Transverse colon (tissue), 4 donors: ENCODE measurements around the gene YPEL2. TPM values are rescaled to one million over a fixed set of nuclear protein-coding genes. Genes with fewer than 3 reads are reported as not detected.

Source experiments
- DNase-seq: peaks from one replicate; pipeline ENCODE4 v3.0.0-alpha.2; 2019
- H3K27ac ChIP-seq, 4 donors: fragments of 200-600 bp; sonication (generic); 2 replicates each; pipeline ENCODE4 v1.5.1; 2016 to 2018; ENCODE audit warnings: inconsistent platforms in 4 of 4
- H3K27me3 ChIP-seq: fragments of 200-600 bp; sonication (generic); 2 replicates; pipeline ENCODE4 v1.5.1; 2017; ENCODE audit warnings: inconsistent platforms
- H3K36me3 ChIP-seq, 4 donors: fragments of 200-600 bp; sonication (generic); 2 replicates each; pipeline ENCODE4 v1.5.1; 2017 to 2019; ENCODE audit warnings: inconsistent platforms in 4 of 4
- H3K4me1 ChIP-seq, 4 donors: fragments of 200-600 bp; sonication (generic); 2 replicates each; pipeline ENCODE4 v1.5.1; 2017 to 2020; ENCODE audit warnings: inconsistent platforms in 4 of 4
- H3K4me3 ChIP-seq, 4 donors: fragments of 200-600 bp; sonication (generic); 1 replicate in 1 of 4; 2 replicates in 3 of 4; pipeline versions ENCODE4 v1.5.1 to v1.6.1; 2017 to 2019; ENCODE audit warnings: inconsistent platforms in 4 of 4
- H3K9me3 ChIP-seq, 2 donors: fragments of 200-600 bp; sonication (generic); 2 replicates each; pipeline ENCODE4 v1.5.1; 2017 to 2019; ENCODE audit warnings: inconsistent platforms in 2 of 2
- CTCF ChIP-seq, 5 experiments: fragments of 200-600 bp in 3 of 5; fragments of 450-650 bp in 2 of 5; sonication (generic) in 3 of 5; IDR thresholded peaks; 1 replicate in 2 of 5; 2 replicates in 3 of 5; pipeline ENCODE4 v1.5.1; 2016 to 2017; ENCODE audit warnings: antibody characterized with exemption in 5 of 5, inconsistent platforms in 3 of 5, mild to moderate bottlenecking in 2 of 5, moderate library complexity in 1 of 5
- EP300 ChIP-seq: sonication (generic); formaldehyde crosslinking; IDR thresholded peaks from one replicate; pipeline ENCODE4 v1.6.1; 2017; ENCODE audit warnings: antibody characterized with exemption, low read depth
- POLR2A ChIP-seq: fragments of 450-650 bp; IDR thresholded peaks from one replicate; pipeline ENCODE4 v1.6.1; 2016; ENCODE audit warnings: antibody characterized with exemption, mild to moderate bottlenecking, moderate library complexity
- POLR2AphosphoS5 ChIP-seq, 3 donors: sonication (generic); formaldehyde crosslinking; IDR thresholded peaks; one replicate each; pipeline ENCODE4 v1.6.1; 2016; ENCODE audit warnings: antibody characterized with exemption in 3 of 3
- WGBS, 2 donors: methylation state at CpG; one replicate each; pipeline ENCODE4 v1.1.5; 2018; ENCODE audit warnings: low coverage in 1 of 2; 5-methylcytosine and 5-hydroxymethylcytosine counted together
- in situ Hi-C, 4 donors: fragments of 200-750 bp; cut with MboI; loops; one replicate each; pipeline versions ENCODE4 v1.15.0 to v1.15.1; 2017; ENCODE audit warnings: low sequenced_read_pairs in 3 of 4, low pct_ligation_motif_present in 1 of 4, low pct_unique_long_range_greater_than_20kb in 1 of 4
- intact Hi-C: fragments of 100-400 bp; cut with DNase I; formaldehyde crosslinking; loops from one replicate; pipeline ENCODE4 v1.15.1; 2023; ENCODE audit warnings: low total_unique reads
- total RNA-seq, 4 donors: library from RNA; depleted of rRNA; stranded (reverse); fragments of >200 nt; gene quantifications; one replicate each; pipeline ENCODE4 v1.1.0, GENCODE V29; 2016

Gene YPEL2
- total RNA-seq, 4 donors from 2014 or later, result 24.7 to 45.0 (median 32.8) TPM

DNA sequence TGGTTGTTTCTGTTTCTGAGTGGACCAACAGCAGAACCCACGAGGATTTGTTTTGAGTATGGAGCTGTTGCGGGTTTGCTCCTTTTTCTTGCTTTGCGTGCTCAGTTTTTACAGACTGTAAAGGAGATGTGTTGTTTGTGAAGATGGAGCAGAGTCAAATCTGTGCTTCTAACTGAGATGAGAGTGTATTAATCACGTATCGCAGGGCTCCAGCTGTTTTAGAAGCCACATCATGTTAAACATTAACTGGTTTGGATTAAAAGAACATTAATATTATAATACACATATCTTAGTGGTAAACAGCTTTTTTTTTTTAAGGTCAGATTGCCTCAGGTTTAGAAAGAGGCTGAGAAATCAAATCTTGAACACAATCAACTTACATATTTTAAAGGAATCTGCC is 69.4 kb downstream of the YPEL2 start:
- 72 to 75% methylated on average over 5 of the region's 5 CpGs for WGBS, 2 donors
- in situ Hi-C loops (no loop called here), intact Hi-C loops (no loop called here)
- DNase-seq, result no peak
- Histone ChIP-seq H3K4me1 (peaks cover 0 to 3% (median under 1%) of the 10 kb centered on the region in 4 donors), H3K36me3 (peaks cover 0 to 29% (median 6%) of the 10 kb centered on the region in 4 donors), H3K9me3 (no peaks in the 10 kb centered on the region), H3K4me3 (no peak overlapping the region), H3K27ac (no peak overlapping the region), H3K27me3 (no peaks in the 10 kb centered on the region)
- TF ChIP-seq EP300 (no peak), POLR2AphosphoS5 (IDR thresholded peaks at IDR 0.05) (no peak), CTCF (IDR thresholded peaks at IDR 0.05) (no peak), POLR2A (no peak)

GRCh38 chr17:59401274-59401673 is 69.8 kb downstream of the YPEL2 start:
- no peak overlapping the region for H3K4me3 ChIP-seq
- TF ChIP-seq POLR2A, result no peak
- TF ChIP-seq CTCF (IDR thresholded peaks at IDR 0.05), result no peak
- TF ChIP-seq POLR2AphosphoS5 (IDR thresholded peaks at IDR 0.05), result no peak
- no peak for TF ChIP-seq EP300
- no peak overlapping the region for H3K27ac ChIP-seq
- DNase-seq, result no peak
- no peaks in the 10 kb centered on the region for H3K27me3 ChIP-seq
- intact Hi-C loops (no loop called here), in situ Hi-C loops (no loop called here)
- 92 to 98% methylated on average over 3 of the region's 3 CpGs for WGBS, 2 donors
- no peaks in the 10 kb centered on the region for H3K9me3 ChIP-seq
- H3K4me1 ChIP-seq, result peaks cover 0 to 6% (median 3%) of the 10 kb centered on the region in 4 donors
- H3K36me3 ChIP-seq, result peaks cover 0 to 29% (median 6%) of the 10 kb centered on the region in 4 donors

DNA sequence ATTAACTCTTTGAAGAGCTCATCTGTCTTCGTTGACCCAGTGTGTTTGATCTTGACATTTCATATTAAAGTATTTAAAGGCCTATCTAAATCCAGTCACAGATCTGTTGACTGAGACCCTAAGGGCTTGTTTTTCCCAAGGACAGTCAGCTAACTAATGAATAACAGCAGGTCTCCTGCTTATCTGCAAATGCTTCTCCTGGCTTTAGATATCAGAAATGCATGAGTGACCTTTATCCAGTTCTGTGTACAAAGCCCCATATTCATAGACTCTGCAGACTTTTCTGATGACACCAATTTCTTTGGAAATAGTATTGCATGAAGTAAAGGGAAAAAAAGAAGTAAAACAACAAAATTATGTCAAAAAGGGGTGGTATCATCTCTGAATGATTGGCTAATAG is 70.3 kb downstream of the YPEL2 start:
- in situ Hi-C loops (no loop called here), intact Hi-C loops (no loop called here)
- TF ChIP-seq POLR2AphosphoS5 (IDR thresholded peaks at IDR 0.05) (no peak), EP300 (no peak), POLR2A (no peak), CTCF (IDR thresholded peaks at IDR 0.05) (no peak)
- Histone ChIP-seq H3K4me3 (no peak overlapping the region), H3K9me3 (no peaks in the 10 kb centered on the region), H3K36me3 (peaks cover 0 to 29% (median 6%) of the 10 kb centered on the region in 4 donors), H3K27ac (no peak overlapping the region), H3K27me3 (no peaks in the 10 kb centered on the region), H3K4me1 (peaks cover 0 to 8% (median 4%) of the 10 kb centered on the region in 4 donors)
- DNase-seq, result no peak
- WGBS, 2 donors, result 48 to 70% methylated on average over 1 of the region's 1 CpG

- H3K36me3 ChIP-seq, result peaks cover 0 to 20% (median under 1%) of the 10 kb centered on the region in 4 donors
- TF ChIP-seq POLR2AphosphoS5 (IDR thresholded peaks at IDR 0.05) (no peak), CTCF (IDR thresholded peaks at IDR 0.05) (no peak), POLR2A (no peak), EP300 (no peak)
Measured at GRCh38 chr17:59402760-59403159, 71.3 kb downstream of the YPEL2 start.

More at GRCh38 chr17:59402760-59403159, 71.3 kb downstream of the YPEL2 start:
- DNase-seq, result no peak
- no peak overlapping the region for H3K27ac ChIP-seq
- peaks cover 0 to 16% (median 4%) of the 10 kb centered on the region in 4 donors for H3K4me1 ChIP-seq
- H3K27me3 ChIP-seq, result no peaks in the 10 kb centered on the region
- H3K4me3 ChIP-seq, result no peak overlapping the region
- intact Hi-C loops, result no loop called here
- in situ Hi-C loops, result no loop called here
- no peaks in the 10 kb centered on the region for H3K9me3 ChIP-seq
- WGBS, 2 donors, result 100% methylated on average over 4 of the region's 4 CpGs; no CpG with 5 or more reads in 1 of the 2 donors
